SH-SY5Y (cell line): Measurements from ENCODE around the gene UNC80.

ENCODE experiments used
- GATA2 ChIP-seq: IDR thresholded peaks from 2 replicates; pipeline ENCODE4 v1.6.1; 2011; ENCODE audit warnings: mild to moderate bottlenecking, low read depth, low read length
- GATA3 ChIP-seq: IDR thresholded peaks from 2 replicates; pipeline ENCODE4 v1.6.1; 2011; ENCODE audit warnings: low read depth, mild to moderate bottlenecking, low read length, moderate library complexity

UNC80 gene

DNA sequence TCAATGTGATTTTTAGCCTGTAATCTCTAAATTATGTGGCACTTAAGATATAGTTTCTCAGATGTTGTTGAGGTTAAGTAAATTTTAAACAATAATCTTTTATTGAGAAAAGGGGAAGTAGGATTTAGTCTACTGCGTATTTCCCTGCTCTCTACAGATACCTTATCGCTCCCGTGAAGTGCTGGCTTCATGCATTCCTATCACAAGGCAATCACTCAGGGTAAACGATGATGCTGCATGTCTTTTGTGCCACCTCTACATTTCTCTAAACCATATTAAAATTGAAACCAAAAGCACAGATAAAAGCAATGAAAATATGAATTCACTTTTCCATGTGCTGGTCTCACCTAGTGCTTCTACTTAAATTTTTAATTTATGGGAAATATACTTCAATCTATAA is 216.4 kb downstream of the UNC80 start:
- no peak for TF ChIP-seq GATA2
- TF ChIP-seq GATA3, result no peak

DNA sequence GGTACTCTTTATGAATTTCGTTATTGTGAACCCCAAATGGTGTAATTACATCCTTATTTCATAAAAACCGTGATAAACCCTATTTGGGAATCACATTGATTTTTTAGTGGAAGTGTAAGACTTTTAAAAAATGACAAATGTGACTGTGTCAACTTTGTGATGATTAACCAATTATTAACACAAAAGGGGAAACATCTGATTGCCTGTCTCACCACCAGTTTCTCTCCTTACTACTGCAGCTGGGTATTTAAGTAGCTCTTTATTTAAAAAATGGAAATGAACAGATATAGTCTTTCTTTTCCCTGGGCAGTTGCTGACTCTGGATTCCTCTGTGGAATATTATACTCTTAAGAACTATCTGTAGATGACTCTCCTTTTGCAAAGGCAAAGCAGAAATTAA is 219.2 kb downstream of the UNC80 start:
- TF ChIP-seq GATA2 (no peak), GATA3 (no peak)

DNA sequence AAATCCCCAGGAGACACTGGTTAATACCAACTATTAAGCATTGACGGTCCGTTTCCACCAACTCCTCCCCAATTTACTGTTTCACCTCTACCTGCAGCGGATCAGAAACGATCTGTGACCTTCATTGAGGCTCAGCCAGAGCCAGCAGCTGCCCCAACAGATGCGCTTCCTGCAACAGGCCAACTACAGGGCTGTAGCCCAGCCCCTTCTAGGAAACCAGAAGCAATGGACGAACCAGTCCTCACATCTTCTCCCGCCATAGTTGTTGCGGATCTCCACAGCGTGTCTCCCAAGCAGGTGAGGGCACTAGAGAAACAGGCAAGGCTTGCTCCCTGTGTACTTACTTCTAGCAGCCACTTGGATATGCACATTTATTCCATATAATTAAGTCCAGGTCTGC is 222.3 kb downstream of the UNC80 start:
- TF ChIP-seq GATA3 (no peak), GATA2 (no peak)

DNA sequence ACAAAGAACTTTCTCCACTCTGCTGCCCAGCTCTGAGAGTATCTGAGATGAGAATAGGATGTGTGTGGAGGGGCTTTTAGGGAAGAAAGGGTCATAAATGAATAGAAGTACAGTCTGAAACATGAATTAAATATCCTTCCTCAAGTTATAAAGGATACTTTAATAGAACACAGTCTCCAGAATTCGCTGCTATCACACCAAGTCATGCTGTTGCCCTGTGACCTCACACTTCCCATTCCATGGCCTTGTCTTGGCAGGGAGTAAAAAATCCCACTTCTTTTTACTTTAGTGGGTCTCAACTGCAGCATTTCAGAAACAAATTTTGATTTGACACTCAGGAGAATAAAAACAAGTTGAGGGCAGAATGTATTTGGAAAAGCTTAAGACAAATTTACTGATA is 227.0 kb downstream of the UNC80 start:
- TF ChIP-seq GATA2 (no peak), GATA3 (no peak)

DNA sequence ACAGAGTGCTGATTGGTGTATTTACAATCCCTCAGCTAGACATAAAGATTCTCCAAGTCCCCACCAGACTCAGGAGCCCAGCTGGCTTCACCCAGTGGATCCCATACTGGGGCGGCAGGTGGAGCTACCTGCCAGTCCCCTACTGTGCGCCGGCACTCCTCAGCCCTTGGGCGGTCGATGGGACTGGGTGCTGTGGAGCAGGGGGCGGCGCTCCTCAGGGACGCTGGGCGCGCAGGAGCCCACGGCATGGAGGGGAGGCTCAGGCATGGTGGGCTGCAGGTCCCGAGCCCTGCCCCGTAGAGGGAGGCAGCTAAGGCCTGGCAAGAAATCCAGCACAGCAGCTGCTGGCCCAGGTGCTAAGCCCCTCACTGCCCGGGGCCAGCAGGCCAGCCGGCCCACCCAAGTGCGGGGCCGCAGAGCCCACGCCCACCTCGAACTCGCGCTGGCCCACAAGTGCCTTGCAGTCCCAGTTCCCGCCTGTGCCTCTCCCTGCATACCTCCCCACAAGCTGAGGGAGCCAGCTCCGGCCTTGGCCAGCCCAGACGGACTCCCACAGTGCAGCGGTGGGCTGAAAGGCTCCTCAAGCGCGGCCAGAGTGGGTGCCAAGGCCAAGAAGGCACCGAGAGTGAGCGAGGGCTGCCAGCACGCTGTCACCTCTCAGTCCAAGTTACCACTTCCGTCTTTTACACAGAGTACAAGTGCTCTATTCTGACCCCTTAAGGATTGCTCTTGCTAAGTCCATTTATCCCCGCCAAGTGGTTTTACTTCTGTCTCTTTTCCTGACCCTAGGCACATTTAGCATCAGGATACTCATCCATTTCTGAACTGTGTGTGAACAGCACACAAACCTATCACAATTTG is 229.1 kb downstream of the UNC80 start:
- no peak for TF ChIP-seq GATA3
- no peak for TF ChIP-seq GATA2

DNA sequence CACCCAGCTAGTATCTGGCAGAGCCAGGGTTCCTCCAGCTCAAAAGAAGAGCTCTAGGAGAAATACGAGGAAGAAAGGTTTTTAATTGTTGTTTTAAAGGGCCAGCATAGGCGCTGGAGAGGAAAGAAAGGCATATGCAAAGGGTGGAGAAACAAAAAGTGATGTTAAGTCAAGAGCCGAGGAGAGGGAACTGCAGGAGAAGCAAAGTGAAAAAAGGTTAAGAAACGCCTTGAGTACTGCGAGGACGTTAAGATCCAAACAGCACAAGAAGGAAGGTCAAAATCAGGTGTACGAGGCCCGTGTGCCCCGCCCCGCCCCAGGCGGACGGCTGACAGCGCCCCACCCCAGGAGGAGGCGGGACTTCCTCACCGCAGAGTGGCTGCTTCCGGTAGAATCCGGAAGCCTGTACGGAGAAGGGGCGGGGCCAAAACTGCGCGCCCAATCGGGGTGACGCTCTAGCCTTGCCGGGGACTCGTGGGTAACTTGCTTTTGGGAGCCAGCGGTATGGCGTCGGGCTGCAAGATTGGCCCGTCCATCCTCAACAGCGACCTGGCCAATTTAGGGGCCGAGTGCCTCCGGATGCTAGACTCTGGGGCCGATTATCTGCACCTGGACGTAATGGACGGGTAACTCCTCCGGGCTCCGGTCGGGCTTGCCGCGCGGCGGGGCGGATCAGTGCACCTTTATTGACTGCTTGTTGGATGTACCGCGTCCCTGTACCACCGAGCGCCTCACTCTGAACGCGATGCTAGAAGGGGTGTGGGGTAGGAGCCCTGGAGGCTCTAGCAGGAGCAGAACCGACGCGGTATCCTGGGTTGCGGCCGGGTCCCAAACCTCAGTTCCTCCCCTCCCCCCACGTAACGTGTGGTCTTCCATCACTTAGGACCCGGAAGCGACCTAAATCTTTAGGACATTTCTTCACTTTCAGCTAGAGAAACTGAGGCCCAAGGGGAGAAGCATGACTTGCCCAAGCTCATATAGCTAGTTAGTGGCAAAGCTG is 230.8 kb downstream of the UNC80 start, which contains the start of gene RPE:
TSS of gene RPE (plus strand) at position 481 of the 1,000 bp plus-strand sequence. CDS start at position 505, 24 bp downstream.
- TF ChIP-seq GATA2 (no peak), GATA3 (no peak)

DNA sequence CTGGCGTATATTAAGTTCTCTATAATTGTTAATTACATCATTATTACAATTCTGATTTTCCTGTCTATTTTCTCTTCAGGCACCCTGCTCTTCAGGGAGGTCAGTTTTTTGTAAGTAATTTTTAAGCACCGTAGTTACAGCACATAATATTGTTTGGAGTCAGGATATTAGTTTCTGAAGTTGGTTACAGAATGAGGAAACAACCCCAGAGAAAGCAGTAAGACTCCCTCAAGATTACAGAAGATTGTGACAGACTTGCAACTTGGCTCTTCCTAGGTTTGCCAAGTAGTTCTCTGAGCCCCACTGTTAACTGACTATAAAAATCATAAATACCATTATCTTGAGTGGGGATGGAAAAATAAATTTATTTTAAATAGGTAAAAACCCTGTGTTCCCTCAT is 231.7 kb downstream of the UNC80 start:
- TF ChIP-seq GATA3 (no peak), GATA2 (no peak)

DNA sequence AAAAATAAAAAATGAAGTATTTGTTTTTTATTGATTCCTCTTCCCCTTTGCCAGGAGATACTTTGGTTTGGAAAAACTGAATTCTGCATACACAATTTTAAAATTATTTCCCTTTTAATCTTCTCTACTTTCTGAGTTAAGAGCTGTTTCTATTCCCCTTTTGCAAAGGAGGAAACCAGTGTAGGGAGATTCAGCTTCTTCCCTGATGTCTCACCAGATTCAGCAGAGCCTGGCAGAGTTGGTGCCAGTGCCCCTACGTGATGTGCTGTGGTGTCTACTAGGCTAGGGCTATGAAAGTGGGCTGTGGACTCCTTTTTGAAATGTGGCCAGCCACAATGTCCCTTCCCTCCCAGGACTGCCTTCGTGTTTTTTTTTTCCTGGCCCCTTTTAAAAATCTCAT is 233.2 kb downstream of the UNC80 start:
- no peak for TF ChIP-seq GATA3
- TF ChIP-seq GATA2, result no peak

DNA sequence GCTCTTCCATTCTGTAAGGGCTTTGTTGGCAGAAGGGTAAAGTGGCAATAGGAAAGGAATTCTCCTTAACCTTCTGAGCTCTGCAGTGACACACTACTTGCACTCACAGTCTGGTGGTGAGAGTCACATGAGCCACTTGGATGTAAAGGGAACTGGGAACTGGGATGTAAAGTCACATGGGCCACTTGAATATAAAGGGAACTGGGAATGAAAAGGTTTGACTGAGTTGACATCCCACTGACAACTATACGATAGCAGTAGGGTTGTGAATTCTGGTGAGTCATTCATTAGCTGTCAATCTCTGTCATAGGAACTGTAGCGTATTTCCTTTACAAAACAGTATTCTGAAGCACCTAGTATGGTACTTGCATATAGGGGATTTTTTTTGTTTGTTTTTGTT is 236.3 kb downstream of the UNC80 start:
- TF ChIP-seq GATA3 (no peak), GATA2 (no peak)

DNA sequence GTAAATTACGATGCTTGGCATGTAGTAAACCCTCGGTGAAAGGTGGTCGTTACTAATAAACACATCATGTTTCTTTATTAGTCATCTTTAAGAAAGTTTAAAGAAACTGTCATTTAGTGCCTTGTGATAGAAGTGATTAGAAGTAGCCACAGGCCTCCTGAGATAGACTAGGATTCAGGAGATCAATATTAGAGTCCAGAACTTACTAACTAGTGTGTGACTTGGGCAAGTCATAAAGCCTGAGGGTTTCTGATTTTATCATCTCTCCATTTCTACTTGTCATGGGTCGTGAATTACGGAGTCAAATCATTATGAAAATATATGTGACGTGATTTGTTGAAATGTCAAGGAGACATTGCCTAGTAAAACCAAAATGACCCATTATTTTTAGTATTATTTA is 237.5 kb downstream of the UNC80 start:
- no peak for TF ChIP-seq GATA2
- no peak for TF ChIP-seq GATA3

DNA sequence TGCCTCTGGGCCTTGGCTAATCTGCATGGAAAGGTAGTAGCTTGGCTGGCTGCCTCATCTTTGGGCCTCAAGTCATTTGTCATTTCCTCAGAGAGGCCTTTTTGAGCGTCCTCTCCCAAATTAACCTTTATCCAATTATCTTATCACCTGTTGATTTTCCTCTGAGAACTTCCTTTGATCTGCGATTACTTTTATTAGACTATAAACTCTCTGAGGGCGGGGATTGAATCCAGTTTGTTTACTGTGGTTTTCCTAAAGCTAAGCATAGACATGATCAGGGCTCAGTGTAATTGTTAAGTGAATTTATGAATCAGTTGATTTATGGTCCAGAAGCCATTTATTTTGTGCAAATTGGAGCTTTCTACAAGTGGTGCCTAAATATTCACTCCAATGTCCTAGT is 238.3 kb downstream of the UNC80 start:
- no peak for TF ChIP-seq GATA3
- TF ChIP-seq GATA2, result no peak

DNA sequence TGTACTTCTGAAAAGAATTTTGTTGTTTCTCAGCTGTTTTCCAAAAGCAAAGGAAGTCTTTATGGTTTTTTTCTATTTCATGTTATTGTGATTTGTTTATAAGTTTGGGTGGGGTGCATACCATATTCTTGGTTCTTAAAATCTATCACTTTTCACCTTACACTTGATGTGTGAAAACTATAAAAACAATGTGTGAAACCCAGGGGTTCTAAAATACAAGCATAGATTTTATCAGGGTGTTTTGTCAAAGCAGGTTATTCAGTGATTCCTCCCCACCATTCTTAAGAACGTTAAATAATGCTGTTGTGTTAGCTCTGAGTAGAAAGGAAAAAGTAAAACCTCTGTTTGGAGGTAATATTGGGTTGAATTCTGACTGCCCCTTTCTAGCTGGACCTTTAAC is 248.5 kb downstream of the UNC80 start:
- TF ChIP-seq GATA3 (no peak), GATA2 (no peak)

DNA sequence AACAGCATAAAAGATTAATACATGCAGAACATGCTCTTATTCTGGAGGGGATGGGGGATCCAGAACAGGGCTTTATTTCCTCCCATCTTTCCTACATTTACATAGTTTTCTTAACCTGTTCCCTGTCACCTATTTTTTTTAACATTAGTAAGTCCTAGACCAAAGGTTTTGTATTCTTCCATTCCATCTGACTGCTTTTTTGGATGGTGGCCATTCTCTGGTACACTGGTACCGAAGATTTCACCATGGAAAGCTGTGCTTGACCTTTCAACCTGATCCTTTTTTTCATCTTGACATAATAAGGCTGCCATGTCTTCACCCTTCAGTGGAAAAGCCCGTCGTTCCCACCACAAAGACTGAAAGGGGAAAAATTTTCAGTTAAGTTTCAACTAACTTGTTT is 251.2 kb downstream of the UNC80 start:
- TF ChIP-seq GATA2 (no peak), GATA3 (no peak)

DNA sequence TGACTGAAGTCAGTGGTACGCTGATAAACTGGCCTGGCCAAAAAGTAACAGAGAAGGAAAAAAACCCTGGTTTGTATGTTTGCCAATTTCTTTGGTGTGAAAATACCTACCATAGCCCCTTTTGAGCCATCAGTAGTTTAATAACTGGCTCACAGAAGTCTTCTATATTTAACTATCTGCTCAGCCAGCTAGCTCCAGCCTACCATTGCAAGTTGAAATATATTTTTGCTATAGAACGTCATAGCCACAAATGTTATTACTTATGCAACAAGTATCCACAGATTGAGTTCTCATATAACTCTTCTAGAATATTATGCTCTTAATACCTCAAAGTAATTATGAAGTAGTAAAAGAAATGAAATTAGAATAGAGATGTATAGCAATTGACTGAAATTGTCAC is 256.0 kb downstream of the UNC80 start:
- TF ChIP-seq GATA3 (no peak), GATA2 (no peak)

DNA sequence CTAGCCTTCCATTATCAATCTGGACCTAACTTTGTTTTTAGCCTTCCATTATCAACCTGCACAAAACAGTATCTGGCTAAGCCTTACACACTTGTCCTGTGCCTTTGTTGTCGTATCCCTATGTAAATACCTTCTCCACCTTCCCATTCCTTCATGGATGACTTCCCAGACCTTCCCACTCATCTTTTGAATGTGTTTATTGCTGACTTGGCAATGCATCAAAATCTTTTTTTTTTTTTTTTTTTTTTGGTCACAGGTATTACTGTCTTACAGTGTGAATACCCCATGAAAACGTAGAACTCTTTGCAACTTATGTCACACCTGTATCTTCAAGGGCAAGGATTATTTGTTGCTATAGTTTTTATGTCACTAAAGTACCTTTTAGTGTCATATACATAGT is 256.5 kb downstream of the UNC80 start:
- TF ChIP-seq GATA3, result no peak
- TF ChIP-seq GATA2, result no peak
